Naive B cell (primary cell): ENCODE results near the gene PRSS16. TPM values are rescaled to one million over a fixed set of nuclear protein-coding genes. Genes with fewer than 3 reads are reported as not detected.
"Not testable (repeated sequence)": the region's sequence is repeated elsewhere in the genome, so short reads cannot be mapped to it uniquely, and the experiment has no call there.

Experiments used
- ATAC-seq, 2 donors: fragments of 150-1000 bp; cut with Tn5 transposase; 2 replicates each; pipeline ENCODE4 v1.10.0; 2021; ENCODE audit warnings: low read depth in 2 of 2, mild to moderate bottlenecking in 2 of 2, moderate library complexity in 2 of 2
- DNase-seq: peaks from one replicate; pipeline ENCODE4 v3.0.0; 2022
- H3K27ac Mint-ChIP-seq, 6 donors: one replicate each; pipeline ENCODE4 v1.8.0; 2020 to 2022; ENCODE audit warnings: mild to moderate bottlenecking in 6 of 6, mixed read lengths in 6 of 6, moderate library complexity in 5 of 6, inconsistent platforms in 2 of 6
- H3K27me3 Mint-ChIP-seq, 3 donors: one replicate each; pipeline ENCODE4 v1.8.0; 2021 to 2022; ENCODE audit warnings: mixed read lengths in 3 of 3, mild to moderate bottlenecking in 1 of 3
- H3K36me3 Mint-ChIP-seq, 2 donors: one replicate each; pipeline ENCODE4 v1.8.0; 2020 to 2022; ENCODE audit warnings: mixed read lengths in 2 of 2, inconsistent platforms in 1 of 2, mild to moderate bottlenecking in 1 of 2
- H3K4me1 Mint-ChIP-seq, 3 donors: one replicate each; pipeline ENCODE4 v1.8.0; 2020 to 2022; ENCODE audit warnings: mixed read lengths in 3 of 3, inconsistent platforms in 1 of 3, mild to moderate bottlenecking in 1 of 3, moderate library complexity in 1 of 3
- H3K4me3 Mint-ChIP-seq, 8 donors: one replicate each; pipeline ENCODE4 v1.8.0; 2020 to 2022; ENCODE audit warnings: mild to moderate bottlenecking in 8 of 8, mixed read lengths in 8 of 8, moderate library complexity in 8 of 8, inconsistent platforms in 2 of 8
- H3K9me3 Mint-ChIP-seq, 7 donors: one replicate each; pipeline ENCODE4 v1.8.0; 2020 to 2022; ENCODE audit warnings: mixed read lengths in 7 of 7, mild to moderate bottlenecking in 5 of 7, inconsistent platforms in 2 of 7, moderate library complexity in 1 of 7
- polyA plus RNA-seq, 6 donors: library from polyadenylated mRNA; unstranded; fragments of 300-500 nt; fragmentation: Illumina TruSeq; gene quantifications; one replicate each; pipeline ENCODE4 v1.2.3, GENCODE V29; 2021; ENCODE audit warnings: low read depth in 6 of 6

The PRSS16 gene
- polyA plus RNA-seq = 1 to 10 TPM in 1 of 6 donors, under 1 TPM in 2, not detected in 3; 0.31 to 1.3 (median 0.76) TPM

- no peak for DNase-seq
- H3K27me3 Mint-ChIP-seq = peaks cover 8 to 38% (median 14%) of the 10 kb centered on the region in 3 donors
- H3K4me3 Mint-ChIP-seq = no peak within 1 kb of the TSS
- H3K4me1 Mint-ChIP-seq = peaks cover 6 to 11% (median 7%) of the 10 kb centered on the region in 3 donors
- H3K9me3 Mint-ChIP-seq = peaks cover 0 to 10% (median 2%) of the 10 kb centered on the region in 7 donors
- no peak within 1 kb of the TSS for H3K27ac Mint-ChIP-seq
- no peak for ATAC-seq
- peaks cover 0 to 13% of the 10 kb centered on the region in 2 donors for H3K36me3 Mint-ChIP-seq
These were observed at the start of gene PRSS16 for GRCh38 chr6:27247133-27247836. TSS of gene PRSS16 (plus strand) at chr6:27247701. CDS start at chr6:27247738, 37 bp downstream.

DNA sequence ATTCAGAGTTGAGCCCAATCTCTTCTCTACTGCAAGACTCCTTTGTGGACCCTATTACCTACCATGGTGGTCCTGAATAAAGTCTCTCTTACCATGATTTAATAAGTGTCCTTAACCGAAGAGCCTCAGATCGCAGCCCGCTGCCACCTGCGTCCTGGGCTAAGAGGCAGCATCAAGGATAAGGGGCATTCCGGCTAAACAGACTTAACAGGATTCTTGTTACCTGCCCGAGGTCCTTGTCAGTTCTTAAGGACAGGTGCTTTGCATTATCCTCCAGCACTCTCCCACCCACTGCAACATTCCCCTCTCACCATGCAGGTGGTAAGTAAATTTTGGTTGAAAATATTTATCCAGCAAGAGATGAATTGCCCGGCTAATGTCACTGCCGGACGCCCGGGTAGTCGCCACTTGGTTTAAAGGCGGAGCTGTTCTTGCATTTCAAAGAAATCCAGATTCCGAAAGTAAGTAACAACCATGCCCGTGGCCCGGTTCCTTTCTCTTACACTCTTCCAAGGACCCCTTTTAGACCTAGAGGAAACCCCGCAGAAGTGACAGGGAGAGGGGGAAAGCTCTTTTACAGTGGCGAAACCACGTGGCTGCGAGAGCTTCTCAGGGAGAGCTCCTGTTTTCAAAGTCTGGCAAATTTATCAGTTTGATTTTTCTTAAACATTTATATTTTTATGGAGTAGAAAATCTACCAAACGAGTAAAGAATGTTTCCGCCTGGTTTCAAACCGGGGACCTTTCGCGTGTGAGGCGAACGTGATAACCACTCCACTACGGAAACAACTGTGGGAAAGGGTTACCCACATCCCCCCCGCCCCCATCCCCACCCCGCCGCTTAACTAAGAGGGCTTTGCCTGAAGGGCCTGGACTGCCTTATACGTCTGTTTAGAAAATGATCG lies 41.9 kb upstream of the PRSS16 start:
- no peaks in the 10 kb centered on the region for H3K36me3 Mint-ChIP-seq
- H3K4me1 Mint-ChIP-seq = peaks cover 0 to 19% (median 4%) of the 10 kb centered on the region in 3 donors
- peak overlapping the region in 2 of 8 donors; percentile 35 to 61 for H3K4me3 Mint-ChIP-seq
- DNase-seq = no peak
- H3K27me3 Mint-ChIP-seq = peaks cover 63 to 76% (median 64%) of the 10 kb centered on the region in 3 donors
- no peak for ATAC-seq
- H3K9me3 Mint-ChIP-seq = peaks cover 0 to 3% (median 0%) of the 10 kb centered on the region in 7 donors
- peak overlapping the region in 1 of 6 donors; percentile 7 for H3K27ac Mint-ChIP-seq

DNA sequence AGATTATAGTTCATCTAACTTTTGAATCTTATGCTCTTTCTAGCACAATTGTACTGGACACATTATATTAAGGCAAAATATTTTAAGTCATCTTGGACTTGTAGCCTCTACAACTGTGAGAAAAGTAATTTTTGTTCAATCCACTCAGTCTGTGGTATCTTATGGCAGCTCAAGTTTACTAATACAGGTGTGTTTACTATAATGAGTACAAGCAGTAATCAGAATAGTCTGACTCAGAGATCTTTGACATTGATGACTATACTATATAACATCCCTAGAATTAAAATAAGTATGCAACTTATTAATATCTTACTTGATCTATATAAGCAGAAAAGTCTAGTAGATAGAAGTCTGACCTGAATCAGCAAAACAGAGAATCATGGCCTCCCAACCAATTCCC lies 40.7 kb upstream of the PRSS16 start:
- no peak overlapping the region for H3K27ac Mint-ChIP-seq
- H3K36me3 Mint-ChIP-seq = no peaks in the 10 kb centered on the region
- DNase-seq = no peak
- H3K4me3 Mint-ChIP-seq = no peak overlapping the region
- peaks cover 0 to 4% (median 0%) of the 10 kb centered on the region in 7 donors for H3K9me3 Mint-ChIP-seq
- H3K4me1 Mint-ChIP-seq = peaks cover 0 to 18% (median 4%) of the 10 kb centered on the region in 3 donors
- ATAC-seq = no peak
- peaks cover 68 to 78% (median 72%) of the 10 kb centered on the region in 3 donors for H3K27me3 Mint-ChIP-seq

GRCh38 chr6:27208042-27208441 lies 39.5 kb upstream of the PRSS16 start:
- peaks cover 0 to 12% (median 4%) of the 10 kb centered on the region in 3 donors for H3K4me1 Mint-ChIP-seq
- no peak overlapping the region for H3K4me3 Mint-ChIP-seq
- H3K27ac Mint-ChIP-seq = no peak overlapping the region
- H3K9me3 Mint-ChIP-seq = peaks cover 0 to 6% (median under 1%) of the 10 kb centered on the region in 7 donors
- H3K36me3 Mint-ChIP-seq = no peaks in the 10 kb centered on the region
- H3K27me3 Mint-ChIP-seq = peaks cover 70 to 75% (median 72%) of the 10 kb centered on the region in 3 donors
- DNase-seq (no peak), ATAC-seq (no peak)

DNA sequence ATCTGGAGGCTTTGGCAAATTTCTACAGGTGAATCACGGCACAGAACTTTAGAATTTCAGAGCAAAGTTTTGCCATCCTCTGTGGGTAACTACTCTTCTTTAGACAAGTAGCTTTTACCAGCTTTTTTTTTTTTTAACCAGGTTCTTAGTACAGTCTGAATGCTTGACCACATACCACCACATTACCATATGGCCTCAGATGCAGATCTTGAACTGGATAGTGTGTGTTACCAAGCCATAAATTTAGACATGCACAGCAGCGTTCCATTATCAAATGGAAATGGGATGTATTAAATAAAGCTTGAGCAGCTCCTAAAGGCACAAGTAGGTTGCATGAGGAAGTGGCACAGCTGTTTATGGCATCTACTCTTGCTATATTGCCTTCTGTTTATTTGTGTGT lies 38.3 kb upstream of the PRSS16 start:
- H3K9me3 Mint-ChIP-seq = peaks cover 0 to 6% (median 4%) of the 10 kb centered on the region in 7 donors
- H3K4me3 Mint-ChIP-seq = no peak overlapping the region
- H3K27ac Mint-ChIP-seq = no peak overlapping the region
- peaks cover 64 to 79% (median 65%) of the 10 kb centered on the region in 3 donors for H3K27me3 Mint-ChIP-seq
- no peak for DNase-seq
- H3K36me3 Mint-ChIP-seq = no peaks in the 10 kb centered on the region
- H3K4me1 Mint-ChIP-seq = peaks cover 0 to 12% (median 4%) of the 10 kb centered on the region in 3 donors
- no peak for ATAC-seq

GRCh38 chr6:27209659-27210269 lies 37.7 kb upstream of the PRSS16 start:
- DNase-seq (no peak), ATAC-seq (no peak)
- Mint-ChIP-seq H3K9me3 (peaks cover 0 to 11% (median 8%) of the 10 kb centered on the region in 7 donors), H3K36me3 (no peaks in the 10 kb centered on the region), H3K27ac (peak overlapping the region in 1 of 6 donors; percentile 67), H3K27me3 (peaks cover 58 to 78% (median 63%) of the 10 kb centered on the region in 3 donors), H3K4me3 (no peak overlapping the region), H3K4me1 (peaks cover 0 to 17% (median 4%) of the 10 kb centered on the region in 3 donors)

DNA sequence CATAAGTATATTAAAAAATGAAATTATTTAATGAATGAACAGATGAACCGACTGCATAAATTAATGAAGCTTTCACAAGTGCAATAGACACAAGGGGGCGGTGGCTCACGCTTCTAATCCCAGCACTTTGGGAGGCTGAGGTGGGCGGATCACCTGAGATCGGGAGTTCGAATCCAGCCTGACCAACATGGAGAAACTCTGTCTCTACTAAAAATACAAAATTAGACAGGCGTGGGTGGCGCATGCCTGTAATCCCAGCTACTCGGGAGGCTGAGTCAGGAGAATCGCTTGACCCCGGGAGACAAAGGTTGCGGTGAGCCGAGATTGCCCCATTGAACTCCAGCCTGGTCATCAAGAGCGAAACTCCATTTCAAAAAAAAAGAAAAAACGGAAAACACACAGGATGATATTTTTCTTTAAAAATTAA lies 34.4 kb upstream of the PRSS16 start:
- Mint-ChIP-seq H3K27me3 (peaks cover 29 to 66% (median 45%) of the 10 kb centered on the region in 3 donors), H3K9me3 (peaks cover 3 to 20% (median 11%) of the 10 kb centered on the region in 7 donors), H3K27ac (peak overlapping the region in 1 of 6 donors; percentile 7)
- H3K4me3 Mint-ChIP-seq, H3K36me3 Mint-ChIP-seq, DNase-seq, ATAC-seq, H3K4me1 Mint-ChIP-seq: not testable (repeated sequence)

GRCh38 chr6:27213544-27214125 lies 33.9 kb upstream of the PRSS16 start:
- no peak for DNase-seq
- Mint-ChIP-seq H3K36me3 (peaks cover 6 to 7% of the 10 kb centered on the region in 2 donors), H3K27ac (no peak overlapping the region), H3K9me3 (peaks cover 3 to 25% (median 11%) of the 10 kb centered on the region in 7 donors), H3K4me3 (peak overlapping the region in 1 of 8 donors; percentile 53), H3K4me1 (peaks cover 0 to 6% (median 0%) of the 10 kb centered on the region in 3 donors), H3K27me3 (peaks cover 31 to 63% (median 41%) of the 10 kb centered on the region in 3 donors)
- no peak for ATAC-seq

DNA sequence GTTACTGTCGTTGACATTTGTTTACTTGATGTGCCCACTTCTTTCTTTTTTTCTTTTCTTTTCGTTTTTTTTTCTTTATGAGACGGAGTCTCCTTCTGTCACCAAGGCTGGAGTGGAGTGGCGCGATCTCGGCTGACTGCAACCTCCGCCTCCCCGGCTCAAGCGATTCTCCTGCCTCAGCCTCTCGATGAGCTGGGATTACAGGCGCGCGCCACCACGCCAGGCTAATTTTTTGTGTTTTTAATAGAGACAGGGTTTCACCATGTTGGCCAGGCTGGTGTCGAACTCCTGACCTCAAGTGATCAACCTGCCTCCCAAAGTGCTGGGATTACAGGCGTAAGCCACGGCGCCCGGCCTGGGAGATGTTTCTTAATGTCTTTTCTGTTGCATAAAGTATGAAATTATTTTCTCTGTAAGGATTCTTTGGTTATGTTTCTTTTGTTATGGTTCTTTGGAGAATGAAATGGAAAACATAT lies 33.3 kb upstream of the PRSS16 start:
- Mint-ChIP-seq H3K9me3 (peaks cover 3 to 29% (median 11%) of the 10 kb centered on the region in 7 donors), H3K36me3 (peaks cover 7 to 9% of the 10 kb centered on the region in 2 donors), H3K27ac (no peak overlapping the region), H3K27me3 (peaks cover 31 to 66% (median 39%) of the 10 kb centered on the region in 3 donors), H3K4me3 (peak overlapping the region in 2 of 8 donors; percentile 26 to 55), H3K4me1 (peaks cover 0 to 6% (median 0%) of the 10 kb centered on the region in 3 donors)
- ATAC-seq (no peak), DNase-seq (no peak)

- no peak overlapping the region for H3K27ac Mint-ChIP-seq
These were observed 30.6 kb upstream of the PRSS16 start for GRCh38 chr6:27216874-27217273.

GRCh38 chr6:27222971-27223370 lies 24.5 kb upstream of the PRSS16 start:
- H3K27me3 Mint-ChIP-seq = peaks cover 35 to 66% (median 54%) of the 10 kb centered on the region in 3 donors
- H3K4me1 Mint-ChIP-seq, H3K4me3 Mint-ChIP-seq, H3K27ac Mint-ChIP-seq, DNase-seq, H3K36me3 Mint-ChIP-seq, ATAC-seq: not testable (repeated sequence)
- H3K9me3 Mint-ChIP-seq = peaks cover 0 to 32% (median 6%) of the 10 kb centered on the region in 7 donors

More at GRCh38 chr6:27216874-27217273, 30.6 kb upstream of the PRSS16 start:
- peaks cover 0 to 6% (median 0%) of the 10 kb centered on the region in 3 donors for H3K4me1 Mint-ChIP-seq
- ATAC-seq (no peak), DNase-seq (no peak)
- peaks cover 26 to 62% (median 39%) of the 10 kb centered on the region in 3 donors for H3K27me3 Mint-ChIP-seq
- no peak overlapping the region for H3K4me3 Mint-ChIP-seq
- H3K9me3 Mint-ChIP-seq = peaks cover 3 to 33% (median 13%) of the 10 kb centered on the region in 7 donors
- H3K36me3 Mint-ChIP-seq = peaks cover 7 to 9% of the 10 kb centered on the region in 2 donors

DNA sequence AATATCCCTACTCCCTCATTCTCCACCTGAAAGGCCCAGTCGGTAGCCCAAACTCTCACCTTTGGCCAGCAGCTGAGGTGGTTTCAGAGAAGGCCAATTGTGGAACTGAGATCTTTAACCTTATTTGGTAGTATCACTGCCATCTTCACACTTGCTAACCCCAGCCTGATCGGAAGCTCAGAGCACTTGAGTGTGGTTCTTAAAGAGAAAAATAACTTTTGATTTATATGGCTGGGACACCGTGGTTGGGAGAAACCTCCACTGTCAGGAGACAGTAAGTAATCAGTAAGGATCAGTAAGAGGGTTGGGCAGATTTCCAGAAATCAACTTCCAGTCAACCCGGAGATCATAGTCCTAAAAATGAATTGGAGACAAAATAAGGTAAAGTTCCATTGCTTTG lies 22.8 kb upstream of the PRSS16 start:
- ATAC-seq = no peak
- Mint-ChIP-seq H3K36me3 (no peaks in the 10 kb centered on the region), H3K27ac (no peak overlapping the region), H3K4me3 (no peak overlapping the region), H3K9me3 (peaks cover 0 to 34% (median 8%) of the 10 kb centered on the region in 7 donors), H3K4me1 (no peaks in the 10 kb centered on the region), H3K27me3 (peaks cover 37 to 74% (median 62%) of the 10 kb centered on the region in 3 donors)
- no peak for DNase-seq
